Activated T-helper 1 cell treated with Interleukin-2 at 50 U/mL for 16 hours (primary cell): Measurements from ENCODE around the gene ZSCAN16.

Experiments used
- DNase-seq: peaks from one replicate; pipeline ENCODE4 v3.0.0-alpha.2; 2020; ENCODE audit warnings: low read depth

The ZSCAN16 gene

GRCh38 chr6:28134015-28134414 is 9.6 kb downstream of the ZSCAN16 start:
- no peak for DNase-seq

- DNase-seq, result no peak
These were observed 10.3 kb downstream of the ZSCAN16 start for GRCh38 chr6:28134716-28135115.

GRCh38 chr6:28135393-28135792 is 11.0 kb downstream of the ZSCAN16 start:
- DNase-seq, result no peak

GRCh38 chr6:28136585-28137504 is 12.4 kb downstream of the ZSCAN16 start:
- peak; percentile 56 for DNase-seq

GRCh38 chr6:28137505-28137981 is 13.1 kb downstream of the ZSCAN16 start:
- no peak for DNase-seq

GRCh38 chr6:28139860-28140543 is 15.6 kb downstream of the ZSCAN16 start:
- no peak for DNase-seq

- DNase-seq, result no peak
These were observed 16.2 kb downstream of the ZSCAN16 start for GRCh38 chr6:28140616-28141015.

GRCh38 chr6:28141500-28142329 is 17.3 kb downstream of the ZSCAN16 start, which contains the start of gene ZKSCAN8:
ZKSCAN8 (plus strand) TSS chr6:28141883; CDS start chr6:28148408, 6,525 bp downstream.
- DNase-seq, result peak; percentile 62

- no peak for DNase-seq
These were observed 18.0 kb downstream of the ZSCAN16 start for GRCh38 chr6:28142446-28142845.

GRCh38 chr6:28145231-28145630 is 20.8 kb downstream of the ZSCAN16 start:
- no peak for DNase-seq

- no peak for DNase-seq
These were observed 28.1 kb downstream of the ZSCAN16 start for GRCh38 chr6:28152531-28152930.

- no peak for DNase-seq
These were observed 29.1 kb downstream of the ZSCAN16 start for GRCh38 chr6:28153546-28153945.

- no peak for DNase-seq
These were observed 29.9 kb downstream of the ZSCAN16 start for GRCh38 chr6:28154357-28154756.

GRCh38 chr6:28158318-28158717 is 33.9 kb downstream of the ZSCAN16 start:
- DNase-seq, result no peak

GRCh38 chr6:28159029-28159607 is 34.7 kb downstream of the ZSCAN16 start:
- DNase-seq, result no peak

- no peak for DNase-seq
These were observed 35.8 kb downstream of the ZSCAN16 start for GRCh38 chr6:28160233-28160632.

GRCh38 chr6:28161410-28162079 is 37.1 kb downstream of the ZSCAN16 start:
- DNase-seq, result peak; percentile 71

- DNase-seq, result no peak
These were observed 41.2 kb downstream of the ZSCAN16 start for GRCh38 chr6:28165563-28165962.

GRCh38 chr6:28167068-28167467 is 42.7 kb downstream of the ZSCAN16 start:
- DNase-seq, result no peak

GRCh38 chr6:28167926-28168325 is 43.5 kb downstream of the ZSCAN16 start:
- no peak for DNase-seq

- DNase-seq, result no peak
These were observed 46.9 kb downstream of the ZSCAN16 start for GRCh38 chr6:28171271-28171670.
